Panc1 (cell line): ENCODE results near the gene TSSK6.

Source experiments
- CTCF ChIP-seq: fragments of 450-650 bp; IDR thresholded peaks from 2 replicates; pipeline ENCODE4 v1.5.1; 2017; ENCODE audit warnings: mild to moderate bottlenecking
- POLR2AphosphoS5 ChIP-seq: IDR thresholded peaks from 2 replicates; pipeline ENCODE4 v1.6.1; 2012; ENCODE audit warnings: mild to moderate bottlenecking, low read depth, low read length, moderate library complexity
- REST ChIP-seq, 2 experiments: IDR thresholded peaks; 2 replicates each; pipeline ENCODE4 v1.6.1; 2011 to 2012; ENCODE audit warnings: low read depth in 2 of 2, control low read depth in 1 of 2, low read length in 1 of 2, mild to moderate bottlenecking in 1 of 2, moderate library complexity in 1 of 2; ENCODE audit not compliant: insufficient read depth in 1 of 2
- SIN3A ChIP-seq: IDR thresholded peaks from 2 replicates; pipeline ENCODE4 v1.6.1; 2012; ENCODE audit warnings: low read depth, mild to moderate bottlenecking, low read length, moderate library complexity, borderline replicate concordance; ENCODE audit not compliant: insufficient read depth
- TCF7L2 ChIP-seq: IDR thresholded peaks from 2 replicates; pipeline ENCODE4 v1.6.1; 2011; ENCODE audit warnings: mild to moderate bottlenecking, low read depth, low read length, inconsistent platforms

DNA sequence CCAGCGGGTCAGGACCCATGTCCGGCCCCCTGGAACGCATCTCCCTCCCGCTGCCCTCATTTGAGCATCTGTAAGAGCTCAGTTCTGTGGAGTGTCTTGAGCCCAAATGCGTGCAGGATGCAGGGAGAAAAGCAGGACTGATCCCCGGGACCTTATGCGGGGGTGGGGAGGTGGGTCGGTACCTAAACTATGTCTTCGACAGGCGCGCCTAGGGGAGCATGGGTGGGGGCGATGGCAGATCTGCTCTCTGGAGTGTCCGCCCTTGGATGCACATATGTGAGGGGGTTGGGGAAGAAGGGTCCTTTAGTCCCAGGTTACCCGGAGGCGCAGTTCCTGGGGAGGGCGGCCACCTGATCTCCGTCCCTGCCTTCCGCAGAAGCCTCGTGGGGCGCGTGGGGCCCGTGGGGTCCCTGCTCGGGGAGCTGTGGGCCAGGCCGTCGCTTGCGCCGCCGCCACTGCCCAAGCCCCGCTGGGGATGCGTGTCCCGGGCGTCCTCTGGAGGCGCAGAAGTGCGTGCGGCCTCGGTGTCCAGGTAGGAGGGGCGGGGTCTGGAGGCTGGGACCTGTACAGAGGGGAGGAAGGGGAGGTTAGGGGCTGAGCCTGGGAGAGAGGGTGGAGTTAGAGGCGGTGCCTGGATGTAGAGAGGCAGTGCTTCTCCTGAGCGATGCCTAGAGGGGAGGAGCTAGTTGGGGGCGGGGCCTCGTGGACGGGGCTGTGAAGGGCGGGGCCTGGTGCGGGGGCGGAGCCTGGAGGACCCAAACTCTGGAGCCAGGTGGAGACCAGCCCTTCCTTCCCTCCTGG lies 25.6 kb upstream of the TSSK6 start:
- no peak for TF ChIP-seq CTCF
- TF ChIP-seq POLR2AphosphoS5, result no peak
- no peak for TF ChIP-seq REST (IDR thresholded peaks at IDR 0.05; ENCODE audit: insufficient read depth in 1 of 2, low read depth in 2 of 2, low read length in 1 of 2)
- TF ChIP-seq SIN3A, result no peak
- TF ChIP-seq TCF7L2, result no peak
